ENCODE measurements around the gene ZDHHC4. TPM values are rescaled to one million over a fixed set of nuclear protein-coding genes. Genes with fewer than 3 reads are reported as not detected.

Gene ZDHHC4
- total RNA-seq, 2 experiments from 2014 or later, result 28.5 to 30.1 TPM

GRCh38 chr7:6589829-6590644 lies 12.8 kb downstream of the ZDHHC4 start, which contains the start of gene INTS15:
Gene INTS15, plus strand, starts transcription at chr7:6590021. Its CDS starts 263 bp downstream, at chr7:6590284.
- POLR2A ChIA-PET, result interaction anchor here (0.5 to 1.4 kb wide), 4 partner anchors 9 to 757 kb away, joined by 3 to 4 read pairs (median 4); no protein-coding TSS in a partner anchor
- CTCF ChIA-PET, result interaction anchor here (0.9 to 1.4 kb wide), 5 partner anchors 12 to 75 kb away, joined by 3 to 6 read pairs (median 4); no protein-coding TSS in a partner anchor

- POLR2A ChIA-PET, result interaction anchor here (0.5 to 1.4 kb wide), 4 partner anchors 9 to 757 kb away, joined by 3 to 4 read pairs (median 4); no protein-coding TSS in a partner anchor
These were observed 13.4 kb downstream of the ZDHHC4 start for GRCh38 chr7:6590645-6591110.

GRCh38 chr7:6600093-6600492 lies 22.8 kb downstream of the ZDHHC4 start:
- ChIA-PET POLR2A (interaction anchor here (0.6 kb wide), 1 partner anchor 768 kb away, joined by 3 read pairs; no protein-coding TSS in a partner anchor), CTCF (no interaction called here)

More at GRCh38 chr7:6590645-6591110, 13.4 kb downstream of the ZDHHC4 start:
- CTCF ChIA-PET, result interaction anchor here (0.7 to 1.4 kb wide), 5 partner anchors 15 to 354 kb away, joined by 3 to 4 read pairs (median 3); no protein-coding TSS in a partner anchor

GRCh38 chr7:6604458-6604857 lies 27.2 kb downstream of the ZDHHC4 start:
- ChIA-PET CTCF (no interaction called here), POLR2A (no interaction called here)

GRCh38 chr7:6606866-6607583 lies 29.8 kb downstream of the ZDHHC4 start:
- ChIA-PET CTCF (no interaction called here), POLR2A (interaction anchor here (0.7 kb wide), 1 partner anchor 132 kb away, joined by 3 read pairs; no protein-coding TSS in a partner anchor)

GRCh38 chr7:6607651-6608051 lies 30.4 kb downstream of the ZDHHC4 start:
- CTCF ChIA-PET, result no interaction called here
- POLR2A ChIA-PET, result no interaction called here

GRCh38 chr7:6608081-6608480 lies 30.8 kb downstream of the ZDHHC4 start:
- ChIA-PET POLR2A (interaction anchor here (0.6 kb wide), 1 partner anchor 99 kb away, joined by 5 read pairs; no protein-coding TSS in a partner anchor), CTCF (no interaction called here)

GRCh38 chr7:6608794-6609193 lies 31.5 kb downstream of the ZDHHC4 start:
- CTCF ChIA-PET, result no interaction called here

GRCh38 chr7:6612819-6613218 lies 35.6 kb downstream of the ZDHHC4 start:
- ChIA-PET POLR2A (no interaction called here), CTCF (interaction anchor here (0.7 kb wide), 1 partner anchor 204 kb away, joined by 3 read pairs; no protein-coding TSS in a partner anchor)

More at GRCh38 chr7:6608794-6609193, 31.5 kb downstream of the ZDHHC4 start:
- POLR2A ChIA-PET, result interaction anchor here (0.6 kb wide), 1 partner anchor 99 kb away, joined by 5 read pairs; no protein-coding TSS in a partner anchor

- CTCF ChIA-PET, result interaction anchor here (0.7 kb wide), 1 partner anchor 203 kb away, joined by 3 read pairs; no protein-coding TSS in a partner anchor
- POLR2A ChIA-PET, result no interaction called here
These were observed 36.5 kb downstream of the ZDHHC4 start for GRCh38 chr7:6613706-6614105.

GRCh38 chr7:6614953-6615722 lies 37.9 kb downstream of the ZDHHC4 start, which contains the start of gene ZNF853:
Gene ZNF853, plus strand, starts transcription at chr7:6615610. Its CDS starts 565 bp downstream, at chr7:6616175.
- ChIA-PET CTCF (no interaction called here), POLR2A (interaction anchor here (0.5 kb wide), 1 partner anchor 11 kb away, joined by 3 read pairs; no protein-coding TSS in a partner anchor)

GRCh38 chr7:6615723-6616555 lies 38.7 kb downstream of the ZDHHC4 start:
- ChIA-PET POLR2A (interaction anchor here (0.6 kb wide), 1 partner anchor 69 kb away, joined by 3 read pairs; no protein-coding TSS in a partner anchor), CTCF (no interaction called here)

GRCh38 chr7:6616854-6617643 lies 39.8 kb downstream of the ZDHHC4 start:
- CTCF ChIA-PET, result no interaction called here
- POLR2A ChIA-PET, result no interaction called here

GRCh38 chr7:6618621-6619020 lies 41.4 kb downstream of the ZDHHC4 start:
- POLR2A ChIA-PET, result no interaction called here
- CTCF ChIA-PET, result no interaction called here

GRCh38 chr7:6619961-6620360 lies 42.7 kb downstream of the ZDHHC4 start:
- POLR2A ChIA-PET, result no interaction called here
- CTCF ChIA-PET, result interaction anchor here (0.6 to 1.5 kb wide), 2 partner anchors 17 to 66 kb away, joined by 4 to 5 read pairs; partner anchors contain the start of gene ZNF316

- POLR2A ChIA-PET, result no interaction called here
- CTCF ChIA-PET, result interaction anchor here (1.5 kb wide), 1 partner anchor 15 kb away, joined by 5 read pairs; the partner anchor contains the start of gene ZNF316
These were observed 44.2 kb downstream of the ZDHHC4 start for GRCh38 chr7:6621195-6622133.
